NCI-H345 (cell line): Measurements from ENCODE around the gene RUNX1.

ENCODE experiments used
- DNase-seq: peaks from one replicate; lab custom pipeline; 2025; lab: John Stamatoyannopoulos, UW

RUNX1 gene

GRCh38 chr21:35048706-35049617 lies at the start of gene RUNX1:
RUNX1 (minus strand) TSS chr21:35049302.
- DNase-seq: no peak

DNA sequence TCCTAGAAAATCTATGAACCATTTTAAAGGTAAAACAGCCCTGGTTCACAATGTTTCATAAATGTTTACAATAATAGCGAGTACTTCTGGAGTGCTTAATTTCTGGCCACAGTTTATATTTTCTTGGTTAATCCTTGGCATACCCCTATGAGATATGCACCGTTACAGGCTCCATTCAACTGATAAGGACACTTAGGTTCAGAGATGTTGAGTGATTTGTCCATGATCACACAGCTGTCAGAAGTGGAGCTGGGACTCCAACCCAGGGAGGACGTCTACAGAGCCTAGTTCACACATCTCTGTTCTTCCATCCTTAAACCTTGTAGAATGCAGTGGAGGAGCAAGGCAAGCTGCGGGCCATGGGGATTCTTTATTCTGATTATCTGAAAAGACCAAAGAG lies 48.4 kb upstream of the RUNX1 start:
- DNase-seq: no peak

GRCh38 chr21:35096959-35097358 lies 47.9 kb upstream of the RUNX1 start:
- DNase-seq: no peak

DNA sequence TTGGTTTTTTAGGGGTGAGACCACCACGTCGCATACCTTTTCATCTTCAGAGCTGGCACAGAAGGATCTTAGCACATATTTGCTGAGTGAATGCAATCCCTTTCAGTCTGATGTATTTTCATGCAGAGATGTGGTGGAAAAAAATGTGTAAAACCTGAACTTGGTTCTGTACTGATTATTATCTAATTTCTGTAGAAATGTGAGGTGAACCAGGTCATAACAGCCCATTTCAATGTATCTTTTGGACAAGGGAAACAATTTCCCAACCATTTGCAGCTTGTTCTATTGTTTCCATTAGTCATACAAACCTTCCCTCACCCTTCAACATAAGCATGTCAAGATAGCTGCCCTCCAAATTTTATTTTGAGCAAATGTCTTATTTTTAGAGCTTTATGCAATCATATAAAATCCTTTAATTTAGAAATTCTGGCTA lies 46.8 kb upstream of the RUNX1 start:
- DNase-seq: no peak

- no peak for DNase-seq
These were observed 44.4 kb upstream of the RUNX1 start for GRCh38 chr21:35093514-35093913.

DNA sequence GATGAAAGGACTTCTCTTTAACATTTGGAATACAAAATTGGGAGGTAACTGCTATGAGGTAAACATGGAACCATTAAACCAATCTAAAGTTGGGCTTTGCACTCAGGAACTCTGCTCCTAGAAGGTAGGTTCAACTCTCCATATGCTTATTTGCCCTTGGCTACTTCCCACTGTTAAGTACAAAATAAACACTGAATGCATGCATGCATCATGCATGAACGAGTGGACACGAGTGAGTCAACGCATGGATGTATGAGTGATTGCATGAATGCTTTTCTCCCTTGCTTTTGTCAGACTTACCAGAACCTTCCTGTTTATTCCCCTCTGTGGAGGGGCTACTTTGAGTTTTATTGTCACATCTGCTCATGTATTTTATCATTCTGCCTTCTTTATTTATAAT lies 42.4 kb upstream of the RUNX1 start:
- DNase-seq: peak; percentile 54

DNA sequence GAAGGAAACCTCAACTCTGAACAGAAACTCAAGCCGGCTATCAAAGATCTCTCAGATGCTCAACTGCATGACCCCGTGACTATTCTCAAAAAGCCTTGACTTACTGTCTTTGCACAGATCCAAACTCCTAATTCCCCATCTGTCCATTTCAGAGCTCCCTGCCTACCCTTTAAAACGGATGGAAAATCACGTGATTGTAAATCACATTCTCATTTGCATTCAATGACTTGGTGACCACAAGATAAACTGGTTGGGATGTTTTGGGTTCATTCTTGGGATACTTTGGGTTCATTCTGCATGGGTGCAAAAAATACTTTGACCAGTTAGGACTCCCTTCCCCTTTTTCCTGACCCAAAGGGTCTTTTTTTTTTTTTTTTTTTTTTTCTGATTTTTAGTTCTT lies 41.3 kb upstream of the RUNX1 start:
- DNase-seq: no peak

DNA sequence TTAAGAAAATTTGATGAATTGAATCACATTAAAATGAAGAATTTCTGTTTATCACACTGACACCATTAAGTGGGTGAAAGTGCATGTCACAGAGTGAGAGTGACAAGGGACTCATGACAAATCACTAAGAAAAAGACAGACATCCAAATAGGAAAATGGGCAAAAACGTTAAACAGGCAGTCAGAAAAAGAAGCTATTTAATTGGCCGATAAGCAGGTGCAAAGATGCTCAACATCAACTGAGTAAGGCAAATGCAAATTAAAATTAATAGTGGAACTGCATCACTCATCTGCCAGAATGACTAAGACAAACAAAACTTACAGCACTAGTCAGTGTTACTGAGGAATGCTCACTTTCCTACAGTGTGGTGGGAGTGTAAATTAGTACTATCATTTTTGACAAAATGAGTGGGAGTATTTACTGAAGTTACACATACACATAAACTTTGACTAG lies 39.2 kb upstream of the RUNX1 start:
- DNase-seq: no peak

DNA sequence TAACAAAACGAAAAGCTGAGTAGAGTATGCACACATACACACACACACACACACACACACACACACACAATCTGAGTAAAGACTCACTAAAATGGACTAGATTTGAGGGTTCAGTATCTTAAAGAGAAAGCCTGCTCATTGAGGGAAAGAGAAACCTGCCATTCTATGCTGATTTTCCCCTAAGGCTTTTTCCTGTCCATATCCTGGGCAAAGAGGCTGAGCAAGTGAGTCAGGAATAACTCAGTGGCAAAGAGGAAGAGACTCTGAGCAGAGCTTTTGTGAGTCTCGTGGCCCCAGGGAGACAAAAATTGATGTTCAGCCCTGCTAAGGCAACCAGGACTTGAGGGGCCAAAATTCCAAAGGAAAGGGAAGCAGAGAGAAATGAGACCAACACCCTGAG lies 37.3 kb upstream of the RUNX1 start:
- no peak for DNase-seq

GRCh38 chr21:35084869-35085268 lies 35.8 kb upstream of the RUNX1 start:
- DNase-seq: no peak

DNA sequence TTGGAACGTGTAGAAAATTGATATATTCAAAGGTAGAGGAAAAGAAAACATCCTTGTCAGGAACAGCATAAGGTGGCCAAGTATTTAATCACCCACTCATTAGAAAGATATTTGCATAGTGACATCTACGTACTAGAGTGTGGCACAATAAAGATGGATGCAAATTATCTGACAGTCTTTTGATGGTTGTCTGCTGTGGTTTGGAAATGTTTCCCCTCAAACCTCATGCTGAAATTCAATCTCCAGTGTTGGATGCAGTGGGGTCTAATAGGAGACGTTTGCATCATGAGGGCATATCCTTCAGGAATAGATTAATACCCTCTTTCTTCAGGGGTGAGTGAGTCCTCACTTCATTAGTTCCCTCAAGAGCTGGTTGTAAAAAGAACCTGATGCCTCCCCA lies 34.1 kb upstream of the RUNX1 start:
- no peak for DNase-seq

GRCh38 chr21:35081861-35082260 lies 32.8 kb upstream of the RUNX1 start:
- DNase-seq: no peak

DNA sequence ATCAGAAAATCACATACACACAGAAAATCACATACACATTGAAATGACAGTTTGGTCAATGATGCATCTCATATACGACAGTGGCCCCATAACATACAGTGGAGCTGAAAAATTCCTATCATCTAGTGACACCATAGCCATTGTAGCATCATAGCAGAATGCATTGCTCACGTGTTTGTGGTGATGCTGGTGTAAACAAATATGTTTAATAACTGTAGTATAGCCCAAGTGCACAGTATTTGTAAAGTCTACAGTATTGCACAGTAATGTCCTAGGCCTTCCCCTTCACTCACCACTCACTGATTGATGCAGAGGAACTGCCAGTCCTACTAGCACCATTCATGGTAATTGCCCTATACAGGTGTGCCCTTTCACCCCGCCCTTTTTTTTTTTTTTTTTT lies 30.1 kb upstream of the RUNX1 start:
- no peak for DNase-seq

GRCh38 chr21:35077975-35078374 lies 28.9 kb upstream of the RUNX1 start:
- DNase-seq: no peak

GRCh38 chr21:35077466-35077865 lies 28.4 kb upstream of the RUNX1 start:
- no peak for DNase-seq

GRCh38 chr21:35075546-35075945 lies 26.4 kb upstream of the RUNX1 start:
- DNase-seq: no peak

DNA sequence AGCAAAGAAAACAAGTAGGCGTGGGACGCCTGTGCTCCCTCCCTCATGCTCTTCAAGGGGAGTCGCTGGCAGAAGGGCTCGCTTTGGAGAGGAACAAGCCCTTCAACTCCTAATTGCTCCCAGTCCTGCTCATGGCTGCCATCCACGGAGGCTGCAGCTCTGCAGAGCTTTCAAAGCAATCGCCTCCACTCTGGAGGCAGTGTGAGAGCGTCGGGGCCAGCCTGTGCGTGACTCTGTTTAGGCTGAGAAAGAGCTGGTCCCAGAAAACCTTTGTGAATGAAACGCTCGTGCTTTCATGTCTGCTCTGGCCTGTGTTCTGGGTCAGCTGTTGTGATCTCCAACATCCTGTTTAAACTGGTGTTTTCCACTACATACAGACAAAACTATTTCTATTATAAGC lies 23.9 kb upstream of the RUNX1 start:
- no peak for DNase-seq

- DNase-seq: no peak
These were observed 23.5 kb upstream of the RUNX1 start for GRCh38 chr21:35072557-35072956.

DNA sequence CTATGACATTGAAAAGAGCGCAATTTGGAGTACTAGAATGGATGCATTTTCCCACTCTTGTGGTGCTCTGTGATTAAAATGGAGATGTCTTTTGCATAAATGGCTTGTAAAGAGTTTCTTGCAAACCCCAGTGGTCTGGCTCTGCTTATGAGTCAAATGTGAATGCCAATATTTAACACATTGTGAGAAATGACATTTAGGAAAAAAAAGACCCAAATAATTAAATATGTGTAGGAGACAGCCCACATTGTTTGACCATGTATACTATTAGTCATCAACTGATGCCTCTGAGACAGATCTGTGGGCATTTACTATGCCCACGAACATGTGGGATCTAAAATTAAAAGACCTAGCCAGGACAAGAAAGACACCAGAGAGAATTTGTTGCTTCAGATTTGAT lies 22.2 kb upstream of the RUNX1 start:
- no peak for DNase-seq

- peak; percentile 38 for DNase-seq
These were observed 21.3 kb upstream of the RUNX1 start for GRCh38 chr21:35070436-35070835.

DNA sequence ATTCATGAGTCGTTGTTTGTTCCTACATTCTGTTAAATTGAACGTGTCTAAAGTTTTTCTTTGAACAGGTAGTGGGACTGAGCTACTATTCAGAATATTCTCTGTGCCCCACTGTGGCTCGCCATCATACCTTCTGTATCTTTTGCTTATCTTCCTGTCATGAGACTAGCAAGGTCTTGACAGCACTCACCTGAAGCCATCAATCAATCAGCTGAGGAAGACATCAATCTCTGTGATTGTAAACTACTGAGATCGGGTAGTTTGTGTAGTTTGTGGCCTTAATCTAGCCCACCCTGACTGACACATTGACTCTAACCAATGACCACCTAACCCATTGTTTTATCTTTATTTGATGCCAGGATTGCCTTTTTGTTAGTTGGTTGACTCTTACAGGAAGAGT lies 17.7 kb upstream of the RUNX1 start:
- no peak for DNase-seq

GRCh38 chr21:35063428-35064172 lies 14.5 kb upstream of the RUNX1 start:
- no peak for DNase-seq

- DNase-seq: no peak
These were observed 12.9 kb upstream of the RUNX1 start for GRCh38 chr21:35062016-35062415.
